ENCODE results near the gene CORO2B. TPM values are rescaled to one million over a fixed set of nuclear protein-coding genes. Genes with fewer than 3 reads are reported as not detected.
"Not testable (repeated sequence)": the region's sequence is repeated elsewhere in the genome, so short reads cannot be mapped to it uniquely, and the experiment has no call there.

Gene CORO2B
- total RNA-seq, 2 donors from 2014 or later = 4.3 to 8.5 TPM

DNA sequence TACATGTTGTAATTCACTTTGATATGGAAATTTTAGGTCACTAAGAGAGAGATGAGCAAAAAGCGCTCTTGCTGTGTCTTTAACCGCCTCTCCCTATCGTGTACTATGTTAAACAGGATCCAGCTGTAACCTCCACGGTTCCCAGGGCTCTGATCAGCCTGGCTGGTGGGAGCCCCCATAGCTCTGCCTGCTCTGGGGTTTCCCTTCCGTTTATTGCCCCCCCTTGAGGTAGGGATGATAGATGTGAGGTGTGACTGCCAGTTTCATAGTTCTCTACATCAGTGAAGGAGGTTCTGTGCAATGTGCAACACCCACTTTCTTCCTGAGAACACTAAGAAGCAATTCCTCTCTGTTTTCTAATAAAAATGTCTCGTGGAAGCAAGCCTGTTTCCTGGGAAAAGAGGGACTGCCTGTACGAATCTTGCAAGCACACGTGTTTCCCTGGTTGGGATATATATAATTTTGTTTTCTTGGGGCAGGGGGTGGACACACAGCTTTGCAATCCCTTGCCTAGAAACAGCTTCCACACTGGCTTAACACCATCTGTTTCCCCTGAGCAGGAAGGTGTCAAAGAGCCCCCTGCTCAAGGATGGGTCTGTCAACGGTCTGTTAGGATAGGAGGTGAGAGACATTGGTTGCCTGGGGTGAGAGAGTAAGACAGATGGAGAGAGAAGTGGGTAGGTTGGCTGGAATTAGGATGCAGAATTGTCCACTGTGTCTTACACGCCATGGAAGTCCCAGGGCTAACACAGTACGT lies 23.8 kb downstream of the CORO2B start:
- H3K27ac ChIP-seq = no peak overlapping the region
- no peak overlapping the region for H3K4me3 ChIP-seq
- H3K4me1 ChIP-seq (ENCODE audit: control insufficient read depth in 1 of 2, low read depth in 2 of 2) = peaks cover 10 to 47% of the 10 kb centered on the region in 2 donors
- H3K27me3 ChIP-seq (replicated peaks; ENCODE audit: insufficient read depth) = no peaks in the 10 kb centered on the region
- H3K9me3 ChIP-seq = no peaks in the 10 kb centered on the region
- no peaks in the 10 kb centered on the region for H3K36me3 ChIP-seq
- no peak for ATAC-seq (ENCODE audit: insufficient number of reproducible peaks, low FRiP score, low read depth)
- TF ChIP-seq, protein P1, sequence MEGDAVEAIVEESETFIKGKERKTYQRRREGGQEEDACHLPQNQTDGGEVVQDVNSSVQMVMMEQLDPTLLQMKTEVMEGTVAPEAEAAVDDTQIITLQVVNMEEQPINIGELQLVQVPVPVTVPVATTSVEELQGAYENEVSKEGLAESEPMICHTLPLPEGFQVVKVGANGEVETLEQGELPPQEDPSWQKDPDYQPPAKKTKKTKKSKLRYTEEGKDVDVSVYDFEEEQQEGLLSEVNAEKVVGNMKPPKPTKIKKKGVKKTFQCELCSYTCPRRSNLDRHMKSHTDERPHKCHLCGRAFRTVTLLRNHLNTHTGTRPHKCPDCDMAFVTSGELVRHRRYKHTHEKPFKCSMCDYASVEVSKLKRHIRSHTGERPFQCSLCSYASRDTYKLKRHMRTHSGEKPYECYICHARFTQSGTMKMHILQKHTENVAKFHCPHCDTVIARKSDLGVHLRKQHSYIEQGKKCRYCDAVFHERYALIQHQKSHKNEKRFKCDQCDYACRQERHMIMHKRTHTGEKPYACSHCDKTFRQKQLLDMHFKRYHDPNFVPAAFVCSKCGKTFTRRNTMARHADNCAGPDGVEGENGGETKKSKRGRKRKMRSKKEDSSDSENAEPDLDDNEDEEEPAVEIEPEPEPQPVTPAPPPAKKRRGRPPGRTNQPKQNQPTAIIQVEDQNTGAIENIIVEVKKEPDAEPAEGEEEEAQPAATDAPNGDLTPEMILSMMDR (IDR thresholded peaks at IDR 0.05) = no peak
- DNase-seq (ENCODE audit: low spot score) = no peak

DNA sequence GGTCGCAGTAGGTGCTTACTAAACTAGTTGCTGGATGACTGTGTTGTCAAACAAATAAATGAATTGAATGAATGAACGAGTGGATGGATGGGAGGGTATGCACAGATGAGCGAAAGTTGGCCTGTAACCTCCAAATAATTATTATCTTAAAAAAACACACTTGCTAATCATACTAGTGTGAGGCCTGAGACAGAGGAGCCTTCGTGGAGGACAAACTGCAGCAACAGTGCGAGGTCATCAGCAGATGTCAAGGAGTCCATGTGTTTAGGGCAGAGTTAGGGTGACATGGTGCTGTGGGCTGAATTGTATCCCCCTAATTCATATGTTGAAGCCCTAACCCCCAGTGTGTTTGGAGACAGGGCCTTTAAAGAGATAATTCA lies 24.4 kb downstream of the CORO2B start:
- Histone ChIP-seq H3K27me3 (replicated peaks; ENCODE audit: insufficient read depth) (no peaks in the 10 kb centered on the region), H3K4me1 (ENCODE audit: control insufficient read depth in 1 of 2, low read depth in 2 of 2) (peaks cover 16 to 47% of the 10 kb centered on the region in 2 donors)

GRCh38 chr15:68603951-68604350 lies 25.2 kb downstream of the CORO2B start:
- TF ChIP-seq, protein P1 (IDR thresholded peaks at IDR 0.05) = no peak
- H3K27me3 ChIP-seq (replicated peaks; ENCODE audit: insufficient read depth) = no peaks in the 10 kb centered on the region
- peaks cover 14 to 47% of the 10 kb centered on the region in 2 donors for H3K4me1 ChIP-seq (ENCODE audit: control insufficient read depth in 1 of 2, low read depth in 2 of 2)

More for the DNA sequence above, 24.4 kb downstream of the CORO2B start:
- Histone ChIP-seq H3K27ac (no peak overlapping the region), H3K4me3 (no peak overlapping the region), H3K36me3 (no peaks in the 10 kb centered on the region), H3K9me3 (no peaks in the 10 kb centered on the region)
- ATAC-seq (ENCODE audit: insufficient number of reproducible peaks, low FRiP score, low read depth) = no peak
- TF ChIP-seq, protein P1 (IDR thresholded peaks at IDR 0.05) = no peak
- DNase-seq (ENCODE audit: low spot score) = no peak

DNA sequence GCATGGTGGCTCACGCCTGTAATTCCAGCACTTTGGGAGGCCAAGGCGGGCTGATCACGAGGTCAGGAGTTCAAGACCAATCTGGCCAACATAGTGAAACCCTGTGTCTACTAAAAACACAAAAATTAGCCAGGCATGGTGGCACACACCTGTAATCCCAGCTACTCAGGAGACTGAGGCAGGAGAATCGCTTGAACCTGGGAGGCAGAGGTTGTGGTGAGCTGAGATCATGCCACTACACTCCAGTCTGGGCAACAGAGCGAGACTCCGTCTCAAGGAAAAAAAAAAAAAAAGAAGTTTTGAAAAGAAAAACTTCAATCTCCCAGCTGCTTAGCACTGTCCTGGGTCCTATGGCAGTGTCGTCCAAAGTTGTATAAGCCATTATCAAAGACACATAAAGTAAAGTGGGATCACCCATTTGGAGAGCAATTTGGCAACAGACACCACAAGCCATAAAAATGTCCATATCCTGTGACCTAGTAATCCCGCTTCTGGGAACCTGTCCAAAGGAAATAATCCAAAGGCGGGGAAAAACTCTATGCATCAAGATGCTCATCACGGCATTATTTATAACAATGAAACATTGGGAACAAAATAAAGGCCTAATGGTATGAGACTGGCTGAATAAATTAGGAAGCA lies 26.2 kb downstream of the CORO2B start:
- H3K27ac ChIP-seq; H3K27me3 ChIP-seq (replicated peaks; ENCODE audit: insufficient read depth); ATAC-seq (ENCODE audit: insufficient number of reproducible peaks, low FRiP score, low read depth); DNase-seq (ENCODE audit: low spot score); H3K4me3 ChIP-seq; H3K36me3 ChIP-seq; H3K9me3 ChIP-seq: not testable (repeated sequence)
- H3K4me1 ChIP-seq (ENCODE audit: control insufficient read depth in 1 of 2, low read depth in 2 of 2) = peaks cover 15 to 49% of the 10 kb centered on the region in 2 donors

More at GRCh38 chr15:68603951-68604350, 25.2 kb downstream of the CORO2B start:
- no peak for ATAC-seq (ENCODE audit: insufficient number of reproducible peaks, low FRiP score, low read depth)
- Histone ChIP-seq H3K27ac (no peak overlapping the region), H3K9me3 (no peaks in the 10 kb centered on the region), H3K4me3 (no peak overlapping the region), H3K36me3 (no peaks in the 10 kb centered on the region)
- DNase-seq (ENCODE audit: low spot score) = no peak

GRCh38 chr15:68606375-68606774 lies 27.6 kb downstream of the CORO2B start:
- ATAC-seq (ENCODE audit: insufficient number of reproducible peaks, low FRiP score, low read depth) (no peak), DNase-seq (ENCODE audit: low spot score) (no peak)
- Histone ChIP-seq H3K4me3 (no peak overlapping the region), H3K27me3 (replicated peaks; ENCODE audit: insufficient read depth) (no peaks in the 10 kb centered on the region), H3K9me3 (no peaks in the 10 kb centered on the region), H3K36me3 (no peaks in the 10 kb centered on the region), H3K4me1 (ENCODE audit: control insufficient read depth in 1 of 2, low read depth in 2 of 2) (peaks cover 15 to 44% of the 10 kb centered on the region in 2 donors), H3K27ac (no peak overlapping the region)
- TF ChIP-seq, protein P1 (IDR thresholded peaks at IDR 0.05) = no peak
